ENCODE results near the gene MYO9B.
A peak's percentile ranks its signal among the peaks of the same experiment; 100 is the strongest.
"Not testable (repeated sequence)": the region's sequence is repeated elsewhere in the genome, so short reads cannot be mapped to it uniquely, and the experiment has no call there.

Gene MYO9B

GRCh38 chr19:17114414-17114831, 38.8 kb downstream of the MYO9B start:
- DNase-seq (ENCODE audit: low spot score), result no peak

GRCh38 chr19:17116996-17117702, 41.6 kb downstream of the MYO9B start:
- no peak for DNase-seq (ENCODE audit: low spot score)

GRCh38 chr19:17118957-17119356, 43.4 kb downstream of the MYO9B start:
- no peak for DNase-seq (ENCODE audit: low spot score)

- DNase-seq (ENCODE audit: low spot score), result no peak
Measured at GRCh38 chr19:17121736-17122293, 46.2 kb downstream of the MYO9B start.

- no peak for DNase-seq (ENCODE audit: low spot score)
Measured at GRCh38 chr19:17123041-17123440, 47.5 kb downstream of the MYO9B start.

GRCh38 chr19:17124025-17124424, 48.4 kb downstream of the MYO9B start:
- no peak for DNase-seq (ENCODE audit: low spot score)

GRCh38 chr19:17125062-17125727, 49.6 kb downstream of the MYO9B start:
- no peak for DNase-seq (ENCODE audit: low spot score)

GRCh38 chr19:17125728-17126677, 50.4 kb downstream of the MYO9B start:
- DNase-seq (ENCODE audit: low spot score), result no peak

- DNase-seq (ENCODE audit: low spot score), result no peak
Measured at GRCh38 chr19:17127671-17128070, 52.1 kb downstream of the MYO9B start.

GRCh38 chr19:17128403-17128802, 52.8 kb downstream of the MYO9B start:
- DNase-seq (ENCODE audit: low spot score), result no peak

GRCh38 chr19:17128820-17129219, 53.2 kb downstream of the MYO9B start:
- no peak for DNase-seq (ENCODE audit: low spot score)

- DNase-seq (ENCODE audit: low spot score), result no peak
Measured at GRCh38 chr19:17129377-17129776, 53.8 kb downstream of the MYO9B start.

GRCh38 chr19:17135001-17135853, 59.6 kb downstream of the MYO9B start:
- peak; percentile 60 for DNase-seq (ENCODE audit: low spot score)

- no peak for DNase-seq (ENCODE audit: low spot score)
Measured at GRCh38 chr19:17136021-17136420, 60.4 kb downstream of the MYO9B start.

- DNase-seq (ENCODE audit: low spot score), result no peak
Measured at GRCh38 chr19:17136617-17137016, 61.0 kb downstream of the MYO9B start.

- DNase-seq (ENCODE audit: low spot score), result no peak
Measured at GRCh38 chr19:17137417-17137816, 61.8 kb downstream of the MYO9B start.

GRCh38 chr19:17138052-17138846, 62.7 kb downstream of the MYO9B start:
- DNase-seq (ENCODE audit: low spot score), result not testable (repeated sequence)

GRCh38 chr19:17138937-17139598, 63.5 kb downstream of the MYO9B start:
- no peak for DNase-seq (ENCODE audit: low spot score)

GRCh38 chr19:17144771-17145170, 69.2 kb downstream of the MYO9B start:
- not testable (repeated sequence) for DNase-seq (ENCODE audit: low spot score)
